HG03575 (cell line): ENCODE data around the gene IL4R.
"Not testable (repeated sequence)": the region's sequence is repeated elsewhere in the genome, so short reads cannot be mapped to it uniquely, and the experiment has no call there.

Source experiments
- ATAC-seq: cut with Tn5 transposase; IDR thresholded peaks from one replicate; pipeline ENCODE4 v1.9.1; 2021; ENCODE audit not compliant: unreplicated experiment, insufficient number of reproducible peaks, low FRiP score; ENCODE audit errors: extremely low read depth

The IL4R gene

DNA sequence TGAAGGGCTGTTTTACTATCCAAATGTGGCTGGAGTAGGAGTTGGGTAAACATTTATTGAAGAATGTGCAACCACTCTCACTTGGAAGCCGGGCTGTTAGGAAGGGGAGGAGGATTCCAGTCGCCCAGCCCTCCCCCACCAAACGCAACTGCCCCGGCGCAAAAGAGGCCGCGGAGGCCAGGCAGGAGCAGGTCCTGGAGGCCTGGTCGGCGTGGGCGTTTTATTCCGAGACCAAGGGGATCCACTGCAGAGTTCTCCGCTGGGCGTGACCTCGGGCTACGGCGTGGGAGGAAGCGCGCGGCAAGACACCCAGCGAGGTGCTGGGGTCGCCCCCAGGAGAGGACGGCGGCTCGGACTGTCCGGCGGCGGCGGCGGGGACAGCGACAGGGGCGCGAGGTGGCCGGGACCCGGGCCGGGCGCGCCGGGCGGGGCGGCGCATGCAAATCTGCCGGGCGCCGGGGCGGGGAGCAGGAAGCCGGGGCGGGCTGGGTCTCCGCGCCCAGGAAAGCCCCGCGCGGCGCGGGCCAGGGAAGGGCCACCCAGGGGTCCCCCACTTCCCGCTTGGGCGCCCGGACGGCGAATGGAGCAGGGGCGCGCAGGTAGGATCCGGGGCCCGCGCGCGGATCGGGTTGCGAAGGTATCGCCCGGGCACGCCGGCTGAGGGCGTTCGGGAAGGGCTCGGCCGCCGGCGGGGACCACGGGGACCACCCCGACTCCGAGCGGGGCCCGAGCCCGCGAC, at the start of gene IL4R:
Gene IL4R (plus strand): TSS at position 553 of the 739 bp plus-strand sequence. CDS start 26,230 bp downstream, outside the sequence.
- no peak for ATAC-seq

DNA sequence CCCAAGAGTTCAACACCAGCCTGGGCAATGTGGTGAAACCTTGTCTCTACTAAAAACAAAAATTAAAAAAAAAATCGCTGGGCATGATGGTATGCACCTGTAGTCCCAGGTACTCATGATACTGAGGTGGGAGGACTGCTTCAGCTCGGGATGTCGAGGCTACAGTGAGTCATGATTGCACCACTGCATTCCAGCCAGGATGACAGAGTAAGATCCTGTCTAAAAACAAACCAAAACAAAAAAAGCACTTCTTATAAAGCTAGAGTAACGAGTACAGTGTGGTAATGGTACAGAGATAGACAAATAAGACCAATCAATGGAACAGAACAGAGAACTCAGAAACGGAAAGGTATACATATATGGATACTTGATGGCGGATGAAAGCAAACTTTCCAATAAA, 49.6 kb upstream of the IL4R start:
- no peak for ATAC-seq

DNA sequence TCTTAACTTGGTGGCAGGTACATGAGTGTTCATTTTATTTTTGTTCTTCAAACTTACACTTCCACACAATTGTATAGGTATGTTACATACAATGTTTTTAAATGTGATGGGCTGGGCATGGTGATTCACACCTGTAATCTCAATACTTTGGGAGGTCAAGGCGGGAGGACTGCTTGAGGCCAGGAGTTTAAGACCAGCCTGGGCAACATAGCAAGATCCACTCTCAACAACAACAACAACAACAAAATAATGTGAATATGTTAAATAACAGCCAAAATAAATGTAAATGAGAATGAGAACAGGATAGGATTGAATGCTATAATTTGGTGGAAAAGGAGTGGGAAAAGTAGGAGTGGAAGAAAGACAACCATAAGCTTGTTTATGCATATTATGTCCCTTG, 47.8 kb upstream of the IL4R start:
- ATAC-seq, result no peak

DNA sequence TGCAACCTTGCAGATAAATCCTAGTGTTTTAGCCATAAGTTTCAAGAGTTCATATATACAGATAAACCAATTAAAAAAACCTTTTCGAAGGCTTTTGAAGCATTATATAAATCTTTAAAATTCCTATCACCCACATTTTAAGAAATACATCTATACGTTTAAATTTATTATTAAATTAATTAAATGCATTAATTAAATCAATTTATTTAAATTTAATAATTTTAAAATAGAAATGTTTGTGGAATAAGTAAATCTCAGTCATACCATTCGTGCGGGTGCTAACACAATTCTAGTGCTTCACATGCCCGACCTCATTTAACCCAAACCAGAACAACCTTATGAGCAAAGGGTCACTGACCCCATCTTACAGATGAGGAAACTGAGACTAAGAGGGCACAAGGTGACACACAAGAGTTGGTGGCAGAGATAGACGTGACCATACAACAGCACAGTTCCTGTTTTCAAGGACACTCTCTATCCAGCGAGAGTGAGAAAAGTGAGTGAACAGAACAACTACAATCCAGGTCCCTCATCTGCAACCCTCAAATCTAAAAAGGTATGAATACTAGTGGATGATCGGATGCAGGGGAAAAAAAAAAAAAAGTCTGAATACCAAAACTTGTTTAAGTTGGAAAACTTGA, 46.6 kb upstream of the IL4R start:
- no peak for ATAC-seq

DNA sequence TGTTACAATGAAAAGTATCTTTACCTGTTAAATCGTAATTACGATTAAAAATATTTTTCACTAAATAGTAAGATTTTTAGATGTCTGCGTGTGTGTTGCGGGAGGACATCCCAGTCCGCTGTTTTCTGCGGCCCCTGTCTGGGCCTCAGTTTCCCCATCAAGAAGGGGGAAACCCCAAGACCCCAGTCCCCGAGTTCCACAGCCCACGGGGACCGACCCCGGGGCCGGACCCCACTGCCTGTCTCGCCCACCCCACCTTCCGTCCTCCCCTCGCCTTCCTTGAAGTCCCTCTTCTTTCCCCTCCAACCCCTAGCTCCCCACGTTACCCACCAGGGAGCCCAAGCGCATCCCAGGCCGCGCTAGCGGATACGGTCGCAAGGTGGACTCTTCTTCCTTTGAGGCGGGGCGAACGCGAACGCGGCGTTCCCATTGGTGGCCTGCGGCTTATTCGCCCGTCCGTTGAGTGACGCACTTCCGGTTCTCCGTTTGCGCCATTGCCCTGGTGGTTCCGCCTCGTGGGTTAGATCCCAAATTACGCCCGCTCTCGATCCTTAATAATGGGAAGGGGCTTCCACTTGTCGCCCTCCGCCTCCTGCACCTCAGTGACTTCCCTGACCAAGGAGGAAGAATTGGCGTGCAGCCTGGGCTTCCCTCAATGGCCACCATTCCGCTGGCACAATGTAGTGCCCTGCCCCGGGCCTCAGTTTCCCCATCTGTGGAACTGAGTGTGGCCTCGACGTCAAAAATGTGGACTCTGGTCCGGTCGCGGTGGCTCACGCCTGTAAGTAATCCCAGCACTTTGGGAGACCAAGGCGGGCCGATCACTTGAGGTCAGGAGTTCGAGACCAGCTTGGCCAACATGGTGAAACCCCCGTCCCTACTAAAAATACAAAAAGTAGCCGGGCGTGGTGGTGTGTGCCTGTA, 45.1 kb upstream of the IL4R start, which contains the start of gene NSMCE1:
Gene NSMCE1 (minus strand): TSS at position 397 of the 924 bp plus-strand sequence. CDS start 11,202 bp downstream, outside the sequence.
- no peak for ATAC-seq

DNA sequence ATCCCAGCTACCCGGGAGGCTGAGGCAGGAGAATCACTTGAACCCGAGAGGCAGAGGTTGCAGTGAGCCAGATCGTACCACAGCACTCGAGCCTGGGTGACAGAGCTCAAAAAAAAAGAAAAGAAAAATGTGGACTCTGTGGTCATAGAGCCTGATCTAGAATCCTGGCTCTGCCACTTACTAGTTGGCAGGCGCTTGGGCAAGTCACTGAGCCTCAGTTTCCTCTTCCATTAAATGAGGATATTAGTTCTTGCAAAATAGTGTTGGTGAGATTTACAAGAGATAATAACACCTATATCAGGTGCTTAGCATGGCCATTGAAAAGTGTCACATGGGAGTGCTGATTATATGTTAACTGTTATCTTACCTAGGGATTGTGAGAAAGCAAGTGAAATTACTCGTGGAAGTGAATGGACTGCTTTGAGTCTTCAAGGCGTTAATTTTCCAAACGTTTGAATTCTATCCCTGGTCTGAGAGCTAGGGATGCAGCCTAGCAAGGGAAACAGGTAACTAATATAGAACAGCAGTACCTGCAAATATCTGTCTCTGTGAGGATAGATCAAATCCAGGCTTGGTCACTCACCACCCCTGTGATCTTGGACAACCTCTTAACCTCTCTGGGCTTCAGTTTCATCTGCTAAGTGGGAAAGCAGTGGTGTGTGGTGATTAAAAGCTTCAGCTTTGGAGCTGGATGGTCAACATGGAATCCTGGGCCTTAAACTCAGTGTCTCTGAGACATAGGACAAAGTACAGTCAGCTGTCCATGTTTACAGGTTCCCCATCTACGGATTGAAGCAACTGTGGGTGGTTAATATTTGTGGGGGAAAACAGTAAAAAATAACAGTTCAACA, 44.2 kb upstream of the IL4R start:
- no peak for ATAC-seq

DNA sequence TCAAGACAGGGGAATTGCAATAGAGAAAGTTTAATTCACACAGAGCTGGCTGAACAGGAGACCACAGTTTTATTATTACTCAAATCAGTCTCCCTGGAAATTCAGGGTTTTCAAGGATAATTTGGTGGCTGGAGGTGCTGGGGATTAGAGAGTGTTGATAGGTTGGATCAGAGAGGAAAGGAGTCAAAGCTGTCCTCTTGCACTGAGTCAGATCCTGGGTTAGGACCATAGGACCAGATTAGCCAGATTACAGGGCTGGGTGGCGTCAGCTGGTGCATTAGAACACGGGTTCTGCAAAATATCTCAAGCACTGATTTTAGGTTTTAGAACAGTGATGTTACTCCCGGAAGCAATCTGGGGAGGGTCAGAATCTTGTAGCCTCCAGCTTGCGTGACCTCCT, 43.4 kb upstream of the IL4R start:
- ATAC-seq, result no peak

DNA sequence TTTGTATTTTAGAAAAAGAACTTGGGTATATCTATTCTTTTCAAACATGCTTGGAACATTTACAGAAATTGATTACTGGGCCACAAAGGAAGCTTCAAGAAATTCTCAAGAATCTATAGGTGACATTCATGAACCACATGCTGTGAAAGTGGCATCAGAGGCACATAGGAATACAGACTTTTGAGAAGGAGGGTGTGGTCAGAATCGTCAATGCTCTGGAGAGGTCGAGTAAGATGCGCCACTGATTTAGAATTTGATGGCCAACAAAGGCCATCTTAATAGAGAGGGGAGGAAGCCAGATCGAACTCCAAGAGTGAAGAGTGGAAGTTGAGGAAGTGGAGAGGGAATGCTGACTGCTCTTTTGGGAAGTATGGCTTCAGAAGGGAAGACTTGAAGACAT, 41.7 kb upstream of the IL4R start:
- ATAC-seq, result no peak

DNA sequence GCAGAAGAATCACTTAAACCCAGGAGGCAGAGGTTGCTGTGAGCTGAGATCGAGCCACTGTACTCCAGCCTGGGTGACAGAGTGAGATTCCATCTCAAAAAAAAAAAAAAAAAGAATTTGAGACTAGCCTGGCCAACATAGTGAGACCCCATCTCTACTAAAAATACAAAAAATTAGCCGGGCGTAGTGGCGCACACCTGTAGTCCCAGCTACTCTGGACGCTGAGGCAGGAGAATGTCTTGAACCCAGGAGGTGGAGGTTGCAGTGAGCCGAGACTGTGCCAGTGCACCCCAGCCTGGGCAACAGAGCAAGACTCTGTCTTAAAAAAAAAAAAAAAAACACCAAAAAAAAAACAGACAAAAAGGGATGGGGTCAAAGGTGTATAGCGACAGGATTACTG, 41.1 kb upstream of the IL4R start:
- ATAC-seq, result not testable (repeated sequence)

DNA sequence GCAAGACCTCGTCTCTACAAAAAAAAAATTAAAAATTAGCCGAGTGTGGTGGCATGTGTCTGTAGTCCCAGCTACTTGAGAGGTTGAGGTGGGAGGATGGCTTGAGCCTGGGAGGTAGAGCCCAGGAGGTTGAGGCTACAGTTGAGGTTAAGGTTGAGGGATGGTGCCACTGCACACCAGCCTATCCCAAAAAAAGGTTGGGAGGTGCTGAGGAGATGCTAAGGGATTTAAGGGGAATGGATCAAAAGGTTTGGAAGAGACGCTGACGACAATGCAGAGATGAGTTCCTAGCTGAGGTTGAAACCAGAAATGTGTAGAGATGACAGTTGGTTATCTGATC, 40.5 kb upstream of the IL4R start:
- no peak for ATAC-seq

DNA sequence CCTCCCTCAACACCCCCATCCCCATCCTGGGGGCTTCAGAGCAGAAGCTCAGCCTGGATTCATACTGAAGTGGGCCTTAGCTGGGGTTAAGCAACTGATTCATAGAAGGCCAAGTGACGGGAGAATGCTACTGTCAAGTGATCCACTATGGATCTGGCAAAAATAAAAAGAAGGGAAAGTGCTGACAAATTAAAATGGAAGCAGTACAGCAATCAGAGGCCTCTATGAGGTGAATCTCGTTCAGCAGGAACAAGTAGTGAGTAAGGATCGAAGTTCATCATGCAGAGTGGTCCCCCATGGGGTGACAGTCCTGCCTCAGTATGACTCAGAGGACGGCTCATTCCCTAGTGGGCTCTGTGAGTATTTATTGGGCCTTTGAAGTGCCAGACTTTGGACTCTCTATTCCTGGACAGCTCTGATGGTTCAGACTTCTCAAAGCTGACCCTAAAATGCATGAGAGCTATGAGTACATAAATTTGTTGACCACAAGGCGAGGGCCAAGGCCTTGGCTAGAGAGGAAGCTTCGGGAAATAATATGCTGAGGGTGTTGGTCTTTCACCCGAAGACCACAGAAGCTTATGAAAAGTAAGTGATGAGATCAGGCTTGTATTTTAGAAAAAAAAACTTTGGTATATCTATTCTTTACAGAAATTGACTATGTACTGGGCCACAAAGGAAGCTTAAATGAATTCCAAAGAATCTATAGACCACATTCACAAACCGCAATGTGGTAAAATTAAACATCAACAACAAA, 39.9 kb upstream of the IL4R start:
- no peak for ATAC-seq

DNA sequence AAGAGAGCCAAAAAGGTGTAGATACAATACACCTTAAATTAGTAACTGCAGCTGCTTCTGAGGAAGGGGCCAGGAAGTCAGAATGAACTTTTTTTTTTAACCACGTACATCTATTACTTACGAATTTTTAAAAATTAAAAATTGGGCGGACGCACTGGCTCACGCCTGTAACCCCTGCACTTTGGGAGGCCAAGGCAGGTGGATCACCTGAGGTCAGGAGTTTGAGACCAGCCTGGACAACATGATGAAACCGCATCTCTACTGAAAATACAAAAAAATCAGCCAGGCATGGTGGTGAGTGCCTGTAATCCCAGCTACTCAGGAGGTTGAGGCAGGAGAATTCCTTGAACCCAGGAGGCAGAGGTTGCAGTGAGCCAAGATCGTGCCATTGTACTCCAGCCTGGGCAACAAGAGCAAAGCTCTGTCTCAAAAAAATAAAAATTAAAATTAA, 39.3 kb upstream of the IL4R start:
- ATAC-seq, result not testable (repeated sequence)

DNA sequence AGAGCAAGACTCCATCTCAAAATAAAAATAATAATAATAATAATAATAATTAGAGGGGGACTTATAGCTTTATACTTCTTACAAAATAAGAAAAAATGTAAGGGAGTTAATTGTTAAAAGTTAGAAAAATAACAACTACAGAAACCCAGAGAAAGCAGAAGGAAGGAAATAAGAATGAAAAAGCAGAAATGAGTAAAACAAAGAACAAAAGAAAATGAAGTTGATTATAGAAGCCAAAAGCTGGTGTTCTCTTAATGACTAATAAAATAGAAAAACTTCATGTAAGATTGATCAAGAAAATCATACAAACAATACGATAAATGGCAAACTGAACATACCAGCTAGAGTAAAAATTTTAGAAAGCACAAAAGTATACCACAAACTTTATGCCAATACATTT, 38.4 kb upstream of the IL4R start:
- no peak for ATAC-seq

DNA sequence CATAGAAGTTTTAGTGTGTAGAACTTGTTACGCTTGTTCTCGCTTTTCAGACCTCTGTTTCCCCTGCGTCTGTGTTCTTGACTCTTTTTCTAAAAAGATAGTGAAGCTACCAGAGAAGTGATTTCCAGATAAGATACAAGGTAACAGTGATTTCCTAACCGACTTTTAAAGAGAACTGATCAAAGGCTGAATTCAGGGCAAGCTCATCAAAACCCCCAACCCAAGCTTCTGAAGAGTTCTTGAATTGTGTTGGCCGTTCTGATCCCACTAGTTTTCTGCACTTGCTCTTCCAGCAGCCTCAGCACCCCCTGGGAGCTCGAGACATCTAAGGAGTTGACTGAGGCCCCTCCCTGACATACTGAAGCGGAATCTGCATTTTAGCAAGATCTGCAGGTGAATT, 32.5 kb upstream of the IL4R start:
- ATAC-seq, result no peak

DNA sequence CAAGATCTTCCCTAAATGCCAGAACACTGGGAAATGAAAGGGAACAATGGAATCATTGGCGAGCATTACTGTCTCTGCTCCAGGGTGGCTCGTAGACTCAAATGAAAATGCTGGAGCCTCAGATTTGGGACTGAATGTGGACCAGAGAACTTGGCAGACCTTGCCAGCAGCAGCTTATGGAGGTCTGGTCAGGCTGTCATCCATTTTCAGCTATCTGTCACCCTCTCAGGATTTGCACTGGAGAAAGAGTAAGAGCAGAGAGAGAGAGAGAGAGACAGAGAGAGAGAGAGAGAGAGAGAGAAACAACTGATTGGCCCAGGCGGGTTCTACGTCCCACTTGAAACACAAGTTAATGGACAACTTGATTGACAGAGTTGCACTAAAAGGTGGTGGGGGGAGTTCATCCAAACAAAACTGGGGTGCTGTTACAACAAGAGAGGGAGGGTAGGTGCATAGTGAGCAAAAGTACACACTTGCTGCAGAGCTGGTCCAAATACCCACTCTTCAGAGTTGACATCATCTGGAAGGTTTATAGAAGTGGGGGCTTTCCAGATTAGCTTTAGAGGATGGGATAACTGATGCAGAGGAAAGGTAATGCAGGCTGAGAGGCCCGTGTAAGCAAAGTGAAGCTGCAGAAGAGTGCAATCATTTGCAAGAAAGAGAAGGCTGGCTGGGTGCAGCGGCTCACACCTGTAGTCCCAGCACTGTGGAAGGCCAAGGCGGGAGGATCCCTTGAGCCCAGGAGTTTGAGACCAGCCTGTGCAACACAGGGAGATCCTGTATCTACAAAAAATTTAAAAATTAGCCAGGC, 28.7 kb upstream of the IL4R start:
- ATAC-seq, result no peak

DNA sequence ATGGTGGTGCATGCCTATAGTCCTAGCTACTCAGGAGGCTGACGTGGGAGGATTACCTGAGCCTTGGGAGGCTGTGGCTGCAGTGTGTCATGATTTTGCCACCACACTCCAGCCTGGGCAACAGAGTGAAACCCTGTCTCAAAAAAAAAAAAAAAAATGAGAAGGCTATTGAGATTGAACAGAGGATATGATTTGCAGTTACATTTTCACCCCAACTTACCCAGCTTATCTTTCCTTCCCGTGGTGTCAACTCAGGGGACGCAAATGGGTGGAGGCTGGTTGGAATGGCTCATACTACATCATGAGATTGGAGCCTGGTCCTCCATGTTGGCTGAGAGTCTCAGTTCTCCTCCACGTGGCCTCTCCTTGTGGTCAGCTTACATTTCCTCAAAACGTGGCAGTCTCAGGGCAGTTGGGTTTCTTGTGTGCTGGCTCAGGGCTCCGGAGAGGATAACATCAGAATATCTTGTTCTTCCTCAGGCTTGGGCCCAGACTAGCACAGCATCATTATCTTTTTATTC, 28.0 kb upstream of the IL4R start:
- no peak for ATAC-seq

DNA sequence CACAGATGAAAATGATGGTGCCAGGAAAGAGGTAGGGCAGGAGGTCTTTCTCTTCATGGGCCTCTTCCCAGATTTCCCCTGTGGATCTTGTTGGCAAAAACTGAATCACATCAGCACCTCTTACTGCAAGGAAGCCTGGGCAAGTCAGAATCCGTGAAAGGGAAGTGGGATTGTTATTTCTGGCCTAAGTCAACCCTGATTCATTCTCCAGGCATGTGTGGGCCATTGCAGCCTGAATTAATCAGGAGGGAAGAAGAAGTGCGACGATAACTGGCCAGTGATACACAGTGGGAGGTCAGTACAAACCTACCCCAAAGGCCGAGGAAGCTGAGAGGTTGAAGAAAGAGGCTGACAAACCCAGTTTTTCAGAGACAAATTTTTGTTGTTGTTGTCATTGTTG, 27.3 kb upstream of the IL4R start:
- no peak for ATAC-seq
